ENCODE measurements around the gene ERG.

ERG gene

GRCh38 chr21:38363693-38364092, 134.6 kb downstream of the ERG start:
- TF ChIP-seq EZH2phosphoT487 (IDR thresholded peaks at IDR 0.05; ENCODE audit: borderline replicate concordance) = no peak
- TF ChIP-seq, protein P1, sequence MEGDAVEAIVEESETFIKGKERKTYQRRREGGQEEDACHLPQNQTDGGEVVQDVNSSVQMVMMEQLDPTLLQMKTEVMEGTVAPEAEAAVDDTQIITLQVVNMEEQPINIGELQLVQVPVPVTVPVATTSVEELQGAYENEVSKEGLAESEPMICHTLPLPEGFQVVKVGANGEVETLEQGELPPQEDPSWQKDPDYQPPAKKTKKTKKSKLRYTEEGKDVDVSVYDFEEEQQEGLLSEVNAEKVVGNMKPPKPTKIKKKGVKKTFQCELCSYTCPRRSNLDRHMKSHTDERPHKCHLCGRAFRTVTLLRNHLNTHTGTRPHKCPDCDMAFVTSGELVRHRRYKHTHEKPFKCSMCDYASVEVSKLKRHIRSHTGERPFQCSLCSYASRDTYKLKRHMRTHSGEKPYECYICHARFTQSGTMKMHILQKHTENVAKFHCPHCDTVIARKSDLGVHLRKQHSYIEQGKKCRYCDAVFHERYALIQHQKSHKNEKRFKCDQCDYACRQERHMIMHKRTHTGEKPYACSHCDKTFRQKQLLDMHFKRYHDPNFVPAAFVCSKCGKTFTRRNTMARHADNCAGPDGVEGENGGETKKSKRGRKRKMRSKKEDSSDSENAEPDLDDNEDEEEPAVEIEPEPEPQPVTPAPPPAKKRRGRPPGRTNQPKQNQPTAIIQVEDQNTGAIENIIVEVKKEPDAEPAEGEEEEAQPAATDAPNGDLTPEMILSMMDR (conservative IDR thresholded peaks at IDR 0.05; ENCODE audit: low read length) = no peak
- H3K9ac ChIP-seq (ENCODE audit: low read depth, low read length, poor library complexity, severe bottlenecking) = no peak overlapping the region
- H3K4me3 ChIP-seq (ENCODE audit: low read length, poor library complexity, severe bottlenecking) = no peak overlapping the region
- no peaks in the 10 kb centered on the region for H3K4me1 ChIP-seq (ENCODE audit: insufficient read depth, low read length, poor library complexity, severe bottlenecking)
- H4K20me1 ChIP-seq (ENCODE audit: insufficient read depth, low read length, poor library complexity, severe bottlenecking) = no peaks in the 10 kb centered on the region
- no peaks in the 10 kb centered on the region for H3K9me2 ChIP-seq (replicated peaks; ENCODE audit: low read depth, low read length)
- H3K4me2 ChIP-seq (ENCODE audit: low read depth, low read length, poor library complexity, severe bottlenecking) = no peak overlapping the region
- no peaks in the 10 kb centered on the region for H3K9me3 ChIP-seq (ENCODE audit: insufficient read depth, low read depth, low read length)
- H3F3A ChIP-seq (ENCODE audit: low read depth) = no peaks in the 10 kb centered on the region
- no peaks in the 10 kb centered on the region for H3K36me3 ChIP-seq (ENCODE audit: insufficient read depth, low read length)
- H3K79me2 ChIP-seq (ENCODE audit: insufficient read depth, low read length) = no peaks in the 10 kb centered on the region
- no peaks in the 10 kb centered on the region for H3K27me3 ChIP-seq (ENCODE audit: insufficient read depth, low read length, poor library complexity, severe bottlenecking)
- H2AFZ ChIP-seq (ENCODE audit: low read length) = no peak overlapping the region

- Histone ChIP-seq H3K36me3 (ENCODE audit: insufficient read depth, low read length) (no peaks in the 10 kb centered on the region), H3K9ac (ENCODE audit: low read depth, low read length, poor library complexity, severe bottlenecking) (no peak overlapping the region), H3K4me3 (ENCODE audit: low read length, poor library complexity, severe bottlenecking) (no peak overlapping the region), H2AFZ (ENCODE audit: low read length) (no peak overlapping the region), H3K4me2 (ENCODE audit: low read depth, low read length, poor library complexity, severe bottlenecking) (no peak overlapping the region), H3K9me3 (ENCODE audit: insufficient read depth, low read depth, low read length) (no peaks in the 10 kb centered on the region), H4K20me1 (ENCODE audit: insufficient read depth, low read length, poor library complexity, severe bottlenecking) (no peaks in the 10 kb centered on the region), H3K27me3 (ENCODE audit: insufficient read depth, low read length, poor library complexity, severe bottlenecking) (no peaks in the 10 kb centered on the region), H3K4me1 (ENCODE audit: insufficient read depth, low read length, poor library complexity, severe bottlenecking) (peaks cover 4% of the 10 kb centered on the region), H3K9me2 (replicated peaks; ENCODE audit: low read depth, low read length) (no peaks in the 10 kb centered on the region), H3K79me2 (ENCODE audit: insufficient read depth, low read length) (no peaks in the 10 kb centered on the region), H3F3A (ENCODE audit: low read depth) (no peaks in the 10 kb centered on the region)
- no peak for TF ChIP-seq EZH2phosphoT487 (IDR thresholded peaks at IDR 0.05; ENCODE audit: borderline replicate concordance)
- TF ChIP-seq, protein P1 (conservative IDR thresholded peaks at IDR 0.05; ENCODE audit: low read length) = no peak
Observed at GRCh38 chr21:38361324-38361723, 137.0 kb downstream of the ERG start.

- no peaks in the 10 kb centered on the region for H3K9me2 ChIP-seq (replicated peaks; ENCODE audit: low read depth, low read length)
- no peak overlapping the region for H3K9ac ChIP-seq (ENCODE audit: low read depth, low read length, poor library complexity, severe bottlenecking)
- TF ChIP-seq EZH2phosphoT487 (IDR thresholded peaks at IDR 0.05; ENCODE audit: borderline replicate concordance) = no peak
- H3K4me2 ChIP-seq (ENCODE audit: low read depth, low read length, poor library complexity, severe bottlenecking) = no peak overlapping the region
- no peaks in the 10 kb centered on the region for H4K20me1 ChIP-seq (ENCODE audit: insufficient read depth, low read length, poor library complexity, severe bottlenecking)
- no peaks in the 10 kb centered on the region for H3K9me3 ChIP-seq (ENCODE audit: insufficient read depth, low read depth, low read length)
- peaks cover 9% of the 10 kb centered on the region for H3K4me1 ChIP-seq (ENCODE audit: insufficient read depth, low read length, poor library complexity, severe bottlenecking)
- H2AFZ ChIP-seq (ENCODE audit: low read length) = no peak overlapping the region
- H3K27me3 ChIP-seq (ENCODE audit: insufficient read depth, low read length, poor library complexity, severe bottlenecking) = no peaks in the 10 kb centered on the region
- no peak overlapping the region for H3K4me3 ChIP-seq (ENCODE audit: low read length, poor library complexity, severe bottlenecking)
- H3K79me2 ChIP-seq (ENCODE audit: insufficient read depth, low read length) = no peaks in the 10 kb centered on the region
- H3K36me3 ChIP-seq (ENCODE audit: insufficient read depth, low read length) = no peaks in the 10 kb centered on the region
- H3F3A ChIP-seq (ENCODE audit: low read depth) = no peaks in the 10 kb centered on the region
Observed at GRCh38 chr21:38359835-38360234, 138.4 kb downstream of the ERG start.

DNA sequence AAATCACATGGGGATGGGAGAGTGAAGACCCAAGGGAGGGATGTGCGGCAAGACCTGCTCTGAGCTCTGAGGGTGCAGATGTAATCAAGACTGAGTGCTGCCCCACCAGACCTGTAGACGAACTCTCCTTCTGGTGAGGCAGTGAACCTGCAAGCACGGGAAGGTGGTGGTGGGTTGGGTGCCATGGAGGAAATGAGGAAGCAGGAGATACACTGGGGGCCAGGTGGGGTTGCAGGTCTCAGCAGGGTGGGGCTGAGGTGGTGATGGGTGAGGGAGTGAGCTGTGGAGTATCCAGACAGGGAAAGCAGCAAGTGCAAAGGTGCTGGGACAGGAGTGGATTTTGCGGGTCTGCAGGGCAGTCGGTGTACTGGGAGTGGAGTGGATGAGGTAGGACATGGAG, 139.2 kb downstream of the ERG start:
- no peak overlapping the region for H2AFZ ChIP-seq (ENCODE audit: low read length)
- H3K36me3 ChIP-seq (ENCODE audit: insufficient read depth, low read length) = no peaks in the 10 kb centered on the region
- H3K9me2 ChIP-seq (replicated peaks; ENCODE audit: low read depth, low read length) = no peaks in the 10 kb centered on the region
- H3K4me3 ChIP-seq (ENCODE audit: low read length, poor library complexity, severe bottlenecking) = no peak overlapping the region
- no peak overlapping the region for H3K9ac ChIP-seq (ENCODE audit: low read depth, low read length, poor library complexity, severe bottlenecking)
- H3K4me1 ChIP-seq (ENCODE audit: insufficient read depth, low read length, poor library complexity, severe bottlenecking) = peaks cover 9% of the 10 kb centered on the region
- no peaks in the 10 kb centered on the region for H4K20me1 ChIP-seq (ENCODE audit: insufficient read depth, low read length, poor library complexity, severe bottlenecking)
- TF ChIP-seq, protein P1 (conservative IDR thresholded peaks at IDR 0.05; ENCODE audit: low read length) = no peak
- TF ChIP-seq EZH2phosphoT487 (IDR thresholded peaks at IDR 0.05; ENCODE audit: borderline replicate concordance) = no peak
- no peak overlapping the region for H3K4me2 ChIP-seq (ENCODE audit: low read depth, low read length, poor library complexity, severe bottlenecking)
- H3F3A ChIP-seq (ENCODE audit: low read depth) = no peaks in the 10 kb centered on the region
- H3K27me3 ChIP-seq (ENCODE audit: insufficient read depth, low read length, poor library complexity, severe bottlenecking) = no peaks in the 10 kb centered on the region
- H3K9me3 ChIP-seq (ENCODE audit: insufficient read depth, low read depth, low read length) = no peaks in the 10 kb centered on the region
- no peaks in the 10 kb centered on the region for H3K79me2 ChIP-seq (ENCODE audit: insufficient read depth, low read length)
